Measurements from ENCODE around the gene SSU72. TPM values are rescaled to one million over a fixed set of nuclear protein-coding genes. Genes with fewer than 3 reads are reported as not detected.

SSU72 gene
- total and polyA plus RNA-seq, 4 donors: 35.4 to 57.4 (median 44.3) TPM

GRCh38 chr1:1544544-1544943, 30.1 kb downstream of the SSU72 start:
- Histone ChIP-seq H3K9me3 (ENCODE audit: control insufficient read depth in 4 of 4, low read length in 3 of 4) (no peaks in the 10 kb centered on the region), H3K9ac (ENCODE audit: low read depth in 1 of 2, low read length in 2 of 2) (no peak overlapping the region), H3K4me3 (ENCODE audit: low read depth in 1 of 3, low read length in 3 of 3) (no peak overlapping the region), H3K36me3 (ENCODE audit: control insufficient read depth in 4 of 4, insufficient read depth in 3 of 4, low read depth in 1 of 4, low read length in 3 of 4) (peaks cover 0 to 17% (median 4%) of the 10 kb centered on the region in 4 donors), H3K4me1 (ENCODE audit: control insufficient read depth in 4 of 4, insufficient read depth in 4 of 4, low read length in 3 of 4) (peaks cover 0 to 20% (median 7%) of the 10 kb centered on the region in 4 donors), H3K27me3 (ENCODE audit: control insufficient read depth in 4 of 4, insufficient read depth in 4 of 4, low read length in 3 of 4) (no peaks in the 10 kb centered on the region), H3K27ac (ENCODE audit: low read depth in 1 of 2, low read length in 2 of 2) (no peak overlapping the region)
- TF ChIP-seq NR2F2 (IDR thresholded peaks at IDR 0.05): no peak
- TF ChIP-seq, protein P1, sequence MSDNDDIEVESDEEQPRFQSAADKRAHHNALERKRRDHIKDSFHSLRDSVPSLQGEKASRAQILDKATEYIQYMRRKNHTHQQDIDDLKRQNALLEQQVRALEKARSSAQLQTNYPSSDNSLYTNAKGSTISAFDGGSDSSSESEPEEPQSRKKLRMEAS (IDR thresholded peaks at IDR 0.05): no peak
- no peak for DNase-seq (ENCODE audit: low spot score)
- 95% methylated on average over 10 of the region's 10 CpGs for WGBS

DNA sequence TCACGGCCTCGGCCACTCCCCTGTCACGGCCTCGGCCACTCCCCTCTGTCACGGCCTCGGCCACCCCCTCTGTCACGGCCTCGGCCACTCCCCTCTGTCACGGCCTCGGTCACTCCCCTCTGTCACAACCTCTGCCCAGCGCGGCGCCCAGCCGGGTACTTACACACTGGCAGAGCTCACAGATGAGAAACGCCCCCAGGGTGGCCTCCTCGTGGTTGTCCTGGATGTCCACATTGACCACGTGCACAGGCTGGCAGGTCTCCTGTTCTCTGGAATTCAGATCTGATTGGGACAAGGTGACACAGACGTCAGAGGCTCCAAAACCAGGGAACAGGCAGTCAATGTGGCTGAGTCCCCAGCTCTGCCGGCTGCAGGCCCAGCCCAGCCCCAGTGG, 31.0 kb downstream of the SSU72 start:
- Histone ChIP-seq H3K36me3 (ENCODE audit: control insufficient read depth in 4 of 4, insufficient read depth in 3 of 4, low read depth in 1 of 4, low read length in 3 of 4) (peaks cover 0 to 17% (median 4%) of the 10 kb centered on the region in 4 donors), H3K4me1 (ENCODE audit: control insufficient read depth in 4 of 4, insufficient read depth in 4 of 4, low read length in 3 of 4) (peaks cover 0 to 20% (median 7%) of the 10 kb centered on the region in 4 donors), H3K9ac (ENCODE audit: low read depth in 1 of 2, low read length in 2 of 2) (no peak overlapping the region), H3K4me3 (ENCODE audit: low read depth in 1 of 3, low read length in 3 of 3) (no peak overlapping the region), H3K9me3 (ENCODE audit: control insufficient read depth in 4 of 4, low read length in 3 of 4) (no peaks in the 10 kb centered on the region), H3K27me3 (ENCODE audit: control insufficient read depth in 4 of 4, insufficient read depth in 4 of 4, low read length in 3 of 4) (no peaks in the 10 kb centered on the region), H3K27ac (ENCODE audit: low read depth in 1 of 2, low read length in 2 of 2) (no peak overlapping the region)
- TF ChIP-seq YY1 (IDR thresholded peaks at IDR 0.05) (no peak), RXRA (IDR thresholded peaks at IDR 0.05) (peak in 1 of 2 donors; percentile 71), GABPA (IDR thresholded peaks at IDR 0.05 in 1 of 2, conservative IDR thresholded peaks at IDR 0.05 in 1 of 2) (peak in 1 of 2 donors; percentile 39), RAD21 (IDR thresholded peaks at IDR 0.05) (no peak), HNF4A (conservative IDR thresholded peaks at IDR 0.05) (peak in 1 of 2 donors; percentile 53), TAF1 (conservative IDR thresholded peaks at IDR 0.05) (no peak)
- no peak for DNase-seq (ENCODE audit: low spot score)
- WGBS: 51% methylated on average over 19 of the region's 19 CpGs

DNA sequence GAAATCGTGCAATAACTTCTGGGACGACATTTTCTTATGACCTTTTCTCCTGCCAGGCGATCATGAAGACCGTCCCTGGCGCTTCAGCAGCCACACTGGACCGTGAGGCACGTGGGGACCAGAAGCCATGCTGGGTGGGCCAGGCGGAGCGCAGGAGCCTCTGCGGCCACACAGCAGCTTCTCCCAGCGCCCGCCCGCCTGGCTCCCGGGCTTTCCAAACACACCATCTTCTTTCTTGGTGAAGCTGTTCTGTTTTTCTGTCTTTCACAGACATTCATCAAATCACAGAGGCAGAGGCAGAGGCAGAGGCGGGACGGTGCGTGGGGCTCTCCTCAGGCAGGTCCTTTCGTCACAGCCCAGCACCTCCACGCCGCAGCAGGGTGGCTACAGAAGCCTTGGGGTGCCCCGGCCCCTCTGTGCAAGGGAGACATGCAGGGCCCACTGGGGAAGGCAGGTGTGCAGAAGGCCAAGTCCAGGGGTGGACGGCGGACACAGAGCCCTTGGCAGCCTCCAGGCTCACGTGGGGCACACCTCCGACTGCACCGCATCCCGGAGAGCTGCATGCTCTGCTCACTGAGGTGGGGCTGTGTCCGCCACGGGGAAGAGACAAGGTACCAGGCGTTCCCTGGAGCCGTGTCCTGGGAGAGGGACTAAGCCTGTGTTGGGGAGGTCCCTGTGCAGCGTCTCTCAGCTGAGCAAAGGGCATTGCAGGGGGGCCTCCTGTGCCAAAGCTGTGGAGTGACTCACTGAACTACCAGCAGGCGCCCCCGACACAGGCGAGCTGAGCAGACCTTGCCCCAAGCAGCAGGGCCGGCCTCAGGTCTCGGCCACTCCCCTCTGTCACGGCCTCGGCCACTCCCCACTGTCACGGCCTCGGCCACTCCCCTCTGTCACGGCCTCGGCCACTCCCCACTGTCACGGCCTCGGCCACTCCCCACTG, 31.6 kb downstream of the SSU72 start:
- no peaks in the 10 kb centered on the region for H3K27me3 ChIP-seq (ENCODE audit: control insufficient read depth in 4 of 4, insufficient read depth in 4 of 4, low read length in 3 of 4)
- H3K36me3 ChIP-seq (ENCODE audit: control insufficient read depth in 4 of 4, insufficient read depth in 3 of 4, low read depth in 1 of 4, low read length in 3 of 4): peaks cover 0 to 17% (median 4%) of the 10 kb centered on the region in 4 donors
- 77% methylated on average over 45 of the region's 45 CpGs for WGBS
- no peak for DNase-seq (ENCODE audit: low spot score)
- TF ChIP-seq HNF4A (conservative IDR thresholded peaks at IDR 0.05): no peak
- no peak overlapping the region for H3K27ac ChIP-seq (ENCODE audit: low read depth in 1 of 2, low read length in 2 of 2)
- no peaks in the 10 kb centered on the region for H3K9me3 ChIP-seq (ENCODE audit: control insufficient read depth in 4 of 4, low read length in 3 of 4)
- H3K9ac ChIP-seq (ENCODE audit: low read depth in 1 of 2, low read length in 2 of 2): no peak overlapping the region
- peaks cover 0 to 20% (median 7%) of the 10 kb centered on the region in 4 donors for H3K4me1 ChIP-seq (ENCODE audit: control insufficient read depth in 4 of 4, insufficient read depth in 4 of 4, low read length in 3 of 4)
- H3K4me3 ChIP-seq (ENCODE audit: low read depth in 1 of 3, low read length in 3 of 3): no peak overlapping the region

GRCh38 chr1:1541956-1542765, 32.5 kb downstream of the SSU72 start:
- DNase-seq (ENCODE audit: low spot score): no peak
- H3K36me3 ChIP-seq (ENCODE audit: control insufficient read depth in 4 of 4, insufficient read depth in 3 of 4, low read depth in 1 of 4, low read length in 3 of 4): peaks cover 0 to 17% (median 2%) of the 10 kb centered on the region in 4 donors
- H3K9me3 ChIP-seq (ENCODE audit: control insufficient read depth in 4 of 4, low read length in 3 of 4): no peaks in the 10 kb centered on the region
- H3K4me1 ChIP-seq (ENCODE audit: control insufficient read depth in 4 of 4, insufficient read depth in 4 of 4, low read length in 3 of 4): peaks cover 0 to 20% (median 7%) of the 10 kb centered on the region in 4 donors
- WGBS: 94% methylated on average over 37 of the region's 37 CpGs
- H3K9ac ChIP-seq (ENCODE audit: low read depth in 1 of 2, low read length in 2 of 2): no peak overlapping the region
- no peaks in the 10 kb centered on the region for H3K27me3 ChIP-seq (ENCODE audit: control insufficient read depth in 4 of 4, insufficient read depth in 4 of 4, low read length in 3 of 4)
- no peak overlapping the region for H3K27ac ChIP-seq (ENCODE audit: low read depth in 1 of 2, low read length in 2 of 2)
- no peak overlapping the region for H3K4me3 ChIP-seq (ENCODE audit: low read depth in 1 of 3, low read length in 3 of 3)
- TF ChIP-seq EGR1 (IDR thresholded peaks at IDR 0.05; ENCODE audit: low read depth in 2 of 2): no peak
- no peak for TF ChIP-seq YY1 (IDR thresholded peaks at IDR 0.05)
- TF ChIP-seq, protein P1 (IDR thresholded peaks at IDR 0.05): no peak
- TF ChIP-seq NR2F2 (IDR thresholded peaks at IDR 0.05): no peak
- TF ChIP-seq, protein P2, sequence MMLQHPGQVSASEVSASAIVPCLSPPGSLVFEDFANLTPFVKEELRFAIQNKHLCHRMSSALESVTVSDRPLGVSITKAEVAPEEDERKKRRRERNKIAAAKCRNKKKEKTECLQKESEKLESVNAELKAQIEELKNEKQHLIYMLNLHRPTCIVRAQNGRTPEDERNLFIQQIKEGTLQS (IDR thresholded peaks at IDR 0.05): no peak
- no peak for TF ChIP-seq ZBTB33 (IDR thresholded peaks at IDR 0.05)
- TF ChIP-seq REST (IDR thresholded peaks at IDR 0.05): no peak
- TF ChIP-seq RAD21 (IDR thresholded peaks at IDR 0.05): no peak
- no peak for TF ChIP-seq SP1 (IDR thresholded peaks at IDR 0.05)
- TF ChIP-seq GABPA (IDR thresholded peaks at IDR 0.05 in 1 of 2, conservative IDR thresholded peaks at IDR 0.05 in 1 of 2): no peak

Data from liver (tissue), 9 donors.